GM23248 (cell line): Measurements from ENCODE around the gene CDCA3.

Experiments used
- EZH2 ChIP-seq: fragments of 200-600 bp; sonication (generic); IDR thresholded peaks from 2 replicates; pipeline ENCODE4 v1.6.1; 2018; ENCODE audit warnings: antibody characterized with exemption, mild to moderate bottlenecking; ENCODE audit not compliant: insufficient read depth, poor library complexity, severe bottlenecking
- EZH2phosphoT487 ChIP-seq: fragments of 200-600 bp; sonication (generic); IDR thresholded peaks from 2 replicates; pipeline ENCODE4 v1.6.1; 2018; ENCODE audit warnings: antibody characterized with exemption, moderate library complexity, mild to moderate bottlenecking, low read depth; ENCODE audit not compliant: insufficient read depth

GRCh38 chr12:6819106-6820030 is 31.7 kb downstream of the CDCA3 start:
- TF ChIP-seq EZH2phosphoT487, result no peak
- TF ChIP-seq EZH2, result no peak
